NCI-H2196 treated with DMSO at 0.1 percent for 48 hours (cell line): ENCODE results near the gene TMEM271.
"Not testable (repeated sequence)": the region's sequence is repeated elsewhere in the genome, so short reads cannot be mapped to it uniquely, and the experiment has no call there.

Experiments used
- DNase-seq: peaks from one replicate; lab custom pipeline; 2025; ENCODE audit not compliant: unreplicated experiment; lab: John Stamatoyannopoulos, UW

The TMEM271 gene

GRCh38 chr4:566035-566434 lies 10.1 kb downstream of the TMEM271 start:
- no peak for DNase-seq

DNA sequence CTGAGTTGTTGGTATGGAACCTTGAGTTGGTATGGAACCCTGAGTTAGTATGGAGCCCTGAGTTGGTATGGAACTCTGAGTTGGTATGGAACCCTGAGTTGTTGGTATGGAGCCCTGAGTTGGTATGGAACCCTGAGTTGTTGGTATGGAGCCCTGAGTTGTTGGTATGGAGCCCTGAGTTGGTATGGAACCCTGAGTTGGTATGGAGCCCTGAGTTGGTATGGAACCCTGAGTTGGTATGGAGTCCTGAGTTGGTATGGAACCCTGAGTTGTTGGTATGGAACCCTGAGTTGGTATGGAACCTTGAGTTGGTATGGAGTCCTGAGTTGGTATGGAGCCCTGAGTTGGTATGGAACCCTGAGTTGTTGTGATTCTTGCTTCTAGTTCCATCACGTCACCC lies 10.5 kb downstream of the TMEM271 start:
- not testable (repeated sequence) for DNase-seq

DNA sequence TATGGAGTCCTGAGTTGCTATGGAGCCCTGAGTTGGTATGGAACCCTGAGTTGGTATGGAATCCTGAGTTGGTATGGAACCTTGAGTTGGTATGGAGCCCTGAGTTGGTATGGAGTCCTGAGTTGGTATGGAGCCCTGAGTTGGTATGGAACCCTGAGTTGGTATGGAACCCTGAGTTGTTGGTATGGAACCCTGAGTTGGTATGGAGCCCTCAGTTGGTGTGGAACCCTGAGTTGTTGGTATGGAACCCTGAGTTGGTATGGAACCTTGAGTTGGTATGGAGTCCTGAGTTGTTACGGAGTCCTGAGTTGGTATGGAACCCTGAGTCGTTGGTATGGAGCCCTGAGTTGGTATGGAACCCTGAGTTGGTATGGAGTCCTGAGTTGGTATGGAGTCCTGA lies 13.6 kb downstream of the TMEM271 start:
- not testable (repeated sequence) for DNase-seq

GRCh38 chr4:561426-561825 lies 14.7 kb downstream of the TMEM271 start:
- DNase-seq: no peak

DNA sequence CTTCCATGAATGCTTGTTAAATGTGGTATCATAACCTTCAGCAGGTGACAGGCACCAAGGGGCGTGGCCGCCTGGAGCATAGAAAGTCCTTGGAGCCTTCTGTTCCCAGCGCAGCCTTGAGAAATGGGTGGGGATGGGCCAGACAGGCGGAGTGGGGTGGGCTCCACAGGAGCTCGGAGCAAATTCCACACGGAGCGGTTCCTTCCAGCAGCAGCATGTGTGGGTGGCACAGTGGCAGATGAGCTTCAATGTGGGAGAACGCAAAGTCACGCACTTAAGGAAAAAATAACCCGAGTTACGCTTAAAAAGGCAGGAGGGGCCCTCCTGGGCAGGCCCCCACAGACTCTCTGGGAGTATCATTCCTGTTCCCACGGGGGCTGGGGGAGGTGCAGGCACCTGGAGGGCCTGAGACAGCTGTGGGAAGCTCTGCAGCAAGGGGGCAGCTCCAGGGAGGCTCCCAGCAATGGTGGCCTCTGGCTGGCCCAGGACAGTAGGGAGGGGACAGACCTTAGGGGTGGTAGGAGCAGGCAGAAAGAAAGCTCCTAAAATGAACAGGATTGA lies 15.3 kb downstream of the TMEM271 start:
- no peak for DNase-seq

DNA sequence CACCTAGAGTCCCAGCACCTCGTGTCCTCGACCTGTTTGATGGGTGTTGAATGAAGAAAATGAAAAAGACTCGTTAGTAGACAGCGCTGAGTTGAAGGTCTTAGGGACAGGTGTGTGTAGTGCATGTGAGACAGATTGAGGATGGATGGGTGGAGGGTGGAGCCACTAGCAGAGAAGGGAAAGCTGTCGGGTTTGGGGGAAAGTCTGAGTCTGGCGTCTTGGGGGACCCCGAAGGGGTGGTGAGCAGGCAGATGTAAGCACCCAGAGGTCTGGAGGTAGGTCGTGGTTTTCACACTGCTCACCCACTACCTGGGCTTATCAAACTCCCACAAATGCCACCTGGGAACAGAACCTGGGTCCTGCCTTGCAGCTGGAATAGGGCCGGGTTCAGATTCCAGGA lies 16.0 kb downstream of the TMEM271 start:
- no peak for DNase-seq

DNA sequence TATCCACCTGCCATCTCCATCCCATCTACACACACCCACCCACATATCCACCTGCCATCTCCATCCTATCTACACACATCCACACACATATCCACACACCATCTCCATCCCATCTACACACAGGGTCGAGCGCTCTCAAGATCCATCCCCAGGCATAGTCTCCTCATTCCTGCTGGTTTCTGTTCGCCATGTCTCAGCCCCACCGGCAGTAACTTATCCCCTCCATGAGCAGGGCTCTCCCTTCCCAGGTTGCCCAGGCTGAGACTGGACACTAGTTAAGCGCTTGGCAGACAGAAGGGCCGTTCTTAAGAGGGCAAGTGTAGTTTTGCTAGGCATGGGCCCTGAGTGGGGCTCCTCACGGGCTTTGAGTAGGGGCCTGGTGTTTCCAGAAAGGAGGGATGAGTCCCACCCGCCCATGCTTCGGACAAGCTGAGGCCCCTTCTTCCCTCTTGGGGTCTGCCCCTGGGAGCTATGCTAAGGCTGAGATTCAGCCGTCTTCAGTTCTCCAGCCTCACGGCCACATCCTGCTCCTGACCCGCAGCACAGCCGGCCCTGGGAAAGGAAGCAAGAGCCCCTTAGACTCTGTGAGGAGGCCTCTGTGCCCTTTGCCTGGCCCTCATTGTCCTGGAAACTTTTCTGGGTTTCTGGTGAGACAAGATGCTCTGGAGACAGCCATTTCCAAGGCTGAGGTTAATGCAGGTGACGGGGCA lies 20.4 kb downstream of the TMEM271 start:
- no peak for DNase-seq

- not testable (repeated sequence) for DNase-seq
Measured at GRCh38 chr4:554793-555320, 21.2 kb downstream of the TMEM271 start.

DNA sequence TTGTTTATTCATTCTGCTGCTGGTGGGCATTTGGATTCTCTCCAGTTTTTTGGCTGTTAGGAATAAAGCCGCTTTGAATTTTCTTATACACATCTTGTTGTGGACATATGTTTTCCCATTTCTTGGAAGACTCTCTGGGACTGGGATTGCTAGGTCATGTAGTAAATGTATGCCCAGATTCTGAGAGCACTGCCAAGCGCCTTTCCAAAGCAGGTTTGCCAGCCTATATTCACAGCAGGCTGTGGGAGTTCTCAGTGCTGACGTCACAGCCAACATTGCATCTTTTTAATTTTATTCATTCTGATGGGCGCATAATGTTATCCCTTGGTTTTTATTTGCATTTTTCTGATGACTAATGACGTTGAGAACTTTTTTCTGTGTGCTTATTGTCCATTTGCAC lies 24.1 kb downstream of the TMEM271 start:
- no peak for DNase-seq

- not testable (repeated sequence) for DNase-seq
Measured at GRCh38 chr4:550268-550667, 25.8 kb downstream of the TMEM271 start.

DNA sequence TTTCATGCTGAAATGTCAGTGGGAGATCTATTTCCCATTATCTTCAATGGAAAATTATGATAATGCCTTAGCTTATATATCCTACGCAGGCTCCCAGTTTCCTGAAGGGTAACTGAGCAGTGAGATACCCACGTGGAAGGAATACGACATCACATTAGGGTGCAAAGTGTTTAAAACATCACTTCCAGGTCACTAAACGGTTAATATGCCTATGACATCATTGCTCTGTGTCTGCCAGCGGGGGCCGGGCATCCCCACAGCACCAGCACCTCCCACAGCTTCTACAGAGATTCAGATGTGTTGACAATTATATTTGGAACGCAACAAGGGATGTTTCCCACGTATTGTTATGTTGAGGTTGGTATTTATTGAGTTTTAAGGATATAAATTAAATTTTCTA lies 27.1 kb downstream of the TMEM271 start:
- no peak for DNase-seq

GRCh38 chr4:545612-546011 lies 30.5 kb downstream of the TMEM271 start:
- no peak for DNase-seq

GRCh38 chr4:544386-545105 lies 31.5 kb downstream of the TMEM271 start:
- DNase-seq: no peak

- DNase-seq: no peak
Measured at GRCh38 chr4:541271-541670, 34.8 kb downstream of the TMEM271 start.

DNA sequence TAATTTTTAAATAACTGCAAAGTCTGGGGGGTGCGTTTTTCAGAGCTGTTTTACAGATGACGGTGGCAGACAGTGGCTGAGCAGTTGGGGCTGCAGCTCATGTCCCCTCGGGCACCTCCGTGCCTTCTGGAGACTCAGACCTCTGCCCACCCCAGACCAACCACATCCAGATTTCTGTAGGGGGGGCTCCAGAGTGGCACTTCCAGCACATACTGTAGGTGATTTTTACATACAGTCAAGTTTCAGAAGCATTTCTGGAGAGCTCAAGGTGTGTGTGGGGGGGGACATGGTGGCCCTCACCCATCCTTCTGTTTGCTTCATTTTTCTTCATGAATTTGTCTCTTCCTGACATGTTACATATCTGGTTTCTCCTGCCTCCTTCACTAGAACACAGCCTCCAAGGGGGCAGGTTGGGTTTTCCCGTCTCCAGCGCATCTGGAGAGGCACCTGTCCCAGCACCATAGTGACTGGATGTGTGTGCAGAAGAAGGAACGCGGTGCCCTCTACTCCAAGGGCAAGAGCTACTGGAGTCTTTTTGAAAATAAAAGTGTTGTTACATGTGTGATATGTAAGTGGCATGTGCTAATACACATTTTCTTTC lies 37.5 kb downstream of the TMEM271 start:
- DNase-seq: no peak

GRCh38 chr4:537436-538264 lies 38.4 kb downstream of the TMEM271 start:
- DNase-seq: no peak

DNA sequence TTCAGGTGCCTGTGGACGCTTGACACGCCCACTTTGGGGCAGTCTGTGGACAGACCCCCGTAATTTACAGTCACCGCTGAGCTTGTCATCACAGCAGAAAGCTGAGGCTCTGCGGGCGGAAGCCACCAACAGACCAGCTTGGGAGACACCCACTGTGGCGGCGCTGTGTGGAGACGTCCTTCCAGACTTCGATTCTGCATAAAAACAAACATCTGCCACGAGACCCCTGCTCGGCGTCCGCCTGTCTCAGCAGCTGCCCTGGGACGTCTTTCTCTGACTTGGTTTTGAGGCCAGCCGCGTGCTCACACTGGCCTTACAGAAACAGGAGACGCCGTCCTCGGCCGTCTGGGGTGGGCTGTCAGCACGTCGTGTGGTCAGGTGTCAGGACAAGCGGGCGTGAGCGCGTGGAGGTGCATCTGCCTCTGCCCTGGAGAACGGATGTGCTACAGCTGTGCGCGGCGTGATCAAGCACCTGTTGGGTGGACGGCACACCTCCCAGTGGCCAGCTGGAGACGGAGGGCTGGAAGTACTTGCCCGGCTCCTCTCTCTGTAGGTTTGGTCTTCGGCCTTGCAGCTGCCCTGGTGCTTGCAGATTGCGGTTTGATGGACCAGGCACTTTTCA lies 39.6 kb downstream of the TMEM271 start:
- no peak for DNase-seq

DNA sequence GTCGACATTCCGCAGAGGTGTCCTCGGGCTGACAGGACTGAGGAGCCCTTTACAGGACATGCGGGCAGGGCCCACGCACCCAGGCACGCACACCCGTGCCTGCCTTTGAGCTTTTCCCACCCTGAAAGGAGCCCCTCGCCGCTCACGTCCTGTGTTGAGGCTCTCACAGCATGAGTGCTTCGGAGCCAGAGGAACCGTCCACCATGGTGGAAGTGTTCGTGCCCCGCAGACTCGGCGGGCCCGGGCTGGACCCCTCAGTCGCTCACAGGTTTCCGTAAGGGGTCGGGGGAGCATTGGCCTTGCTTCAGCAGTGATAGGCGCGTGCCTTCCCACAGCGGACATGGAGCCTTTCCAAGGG lies 40.2 kb downstream of the TMEM271 start:
- no peak for DNase-seq

DNA sequence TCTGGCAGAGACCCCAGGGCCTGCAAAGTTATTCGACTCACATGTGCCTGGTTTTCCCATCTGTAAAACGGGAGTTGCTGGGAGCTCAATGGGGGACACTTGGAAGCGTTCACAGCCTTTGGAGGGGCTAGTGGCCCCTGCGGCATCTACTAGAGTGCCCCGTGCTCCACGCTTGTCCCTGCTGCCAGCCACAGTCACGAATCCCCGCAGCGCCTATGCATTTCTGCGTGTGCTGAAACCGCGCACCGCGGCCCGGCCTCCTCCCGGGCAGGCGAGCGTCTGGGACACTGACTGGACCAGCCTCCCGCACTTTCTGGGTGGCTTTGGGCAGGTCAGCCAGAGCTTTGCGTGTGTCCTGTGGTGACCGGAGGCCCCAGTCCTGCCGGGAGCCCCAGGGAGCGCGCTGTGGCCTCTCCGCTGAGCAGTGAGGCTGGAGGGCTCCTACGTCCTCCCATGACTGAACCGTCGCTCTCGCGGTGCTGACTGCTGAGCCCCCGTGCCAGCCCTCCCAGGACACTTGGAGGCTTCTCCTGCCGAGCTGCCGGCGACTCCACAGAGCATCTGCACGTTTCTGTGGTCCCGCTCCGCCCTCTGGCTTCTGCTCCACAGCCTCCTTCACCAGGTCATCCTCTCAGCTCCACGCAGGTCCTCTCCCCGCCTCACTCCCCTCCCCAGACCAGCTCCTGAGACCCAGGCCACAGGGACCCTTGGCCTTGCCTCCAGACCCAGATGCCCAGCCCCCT lies 40.7 kb downstream of the TMEM271 start:
- DNase-seq: no peak
